H1 (cell line): Measurements from ENCODE around the gene ADAM23. TPM values are rescaled to one million over a fixed set of nuclear protein-coding genes. Genes with fewer than 3 reads are reported as not detected.

ENCODE experiments used
- CTCF ChIA-PET: fragments of 300-600 bp; sonication (Branson Sonifier 250); formaldehyde crosslinking; loops from one replicate; lab custom pipeline; 2021; ENCODE audit not compliant: partially characterized antibody; lab: Charles Lee
- POLR2A ChIA-PET: fragments of 300-600 bp; sonication (Branson Sonifier 250); formaldehyde crosslinking; loops from one replicate; lab custom pipeline; 2021; ENCODE audit warnings: inconsistent platforms; ENCODE audit not compliant: partially characterized antibody; lab: Charles Lee
- DNase-seq, 2 experiments: peaks; one replicate each; pipeline versions ENCODE4 v3.0.0 to v3.0.0-alpha.2; 2010 to 2022; ENCODE audit warnings: low spot score in 2 of 2, low read depth in 1 of 2, mixed read lengths in 1 of 2
- FAIRE-seq: peaks from 2 replicates; lab custom pipeline; 2011; peaks lifted over from hg19 to GRCh38; lab: Jason Lieb, UNC
- H2AFZ ChIP-seq: 2 replicates; pipeline ENCODE4 v1.8.1; 2012; ENCODE audit warnings: low read length, inconsistent platforms
- H2AK5ac ChIP-seq: 2 replicates; pipeline ENCODE4 v1.6.1; 2013; ENCODE audit warnings: low read depth, low read length
- H2BK120ac ChIP-seq: replicated peaks from 2 replicates; pipeline ENCODE3; 2013; ENCODE audit warnings: low read depth, low read length, inconsistent platforms
- H2BK12ac ChIP-seq: 2 replicates; pipeline ENCODE4 v1.6.1; 2013; ENCODE audit warnings: low read depth, low read length
- H2BK15ac ChIP-seq: 2 replicates; pipeline ENCODE4 v1.6.1; 2013; ENCODE audit warnings: low read length
- H2BK20ac ChIP-seq: 2 replicates; pipeline ENCODE4 v1.6.1; 2013; ENCODE audit warnings: low read length
- H2BK5ac ChIP-seq: 2 replicates; pipeline ENCODE4 v1.6.1; 2013; ENCODE audit warnings: low read depth, low read length
- H3K14ac ChIP-seq: 2 replicates; pipeline ENCODE4 v1.6.1; 2013; ENCODE audit warnings: inconsistent platforms; ENCODE audit not compliant: insufficient read length
- H3K18ac ChIP-seq: 2 replicates; pipeline ENCODE4 v1.6.1; 2013; ENCODE audit warnings: low read length; ENCODE audit errors: extremely low read depth
- H3K23ac ChIP-seq: 2 replicates; pipeline ENCODE4 v1.6.1; 2013; ENCODE audit warnings: inconsistent platforms; ENCODE audit not compliant: insufficient read length
- H3K23me2 ChIP-seq: 2 replicates; pipeline ENCODE4 v1.6.1; 2013; ENCODE audit warnings: low read depth, low read length
- H3K27ac ChIP-seq: 2 replicates; pipeline ENCODE4 v1.6.1; 2011; ENCODE audit warnings: low read depth, low read length, inconsistent platforms
- H3K27me3 ChIP-seq, 4 experiments: replicated peaks in 1 of 4; 1 replicate in 1 of 4; 2 replicates in 3 of 4; pipeline versions ENCODE4 v1.6.1 to v1.8.1; 2011 to 2013; ENCODE audit warnings: low read length in 3 of 4, mild to moderate bottlenecking in 3 of 4, inconsistent platforms in 2 of 4, mixed read lengths in 2 of 4, moderate library complexity in 1 of 4; ENCODE audit not compliant: control insufficient read depth in 3 of 4, insufficient read depth in 3 of 4; ENCODE audit errors: extremely low read depth in 1 of 4
- H3K36me3 ChIP-seq, 4 experiments: 2 replicates each; pipeline versions ENCODE4 v1.6.1 to v1.8.1; 2011 to 2013; ENCODE audit warnings: mild to moderate bottlenecking in 4 of 4, low read length in 3 of 4, moderate library complexity in 2 of 4, control low read depth in 1 of 4, inconsistent platforms in 1 of 4; ENCODE audit not compliant: insufficient read depth in 4 of 4, control insufficient read depth in 2 of 4
- H3K4ac ChIP-seq: replicated peaks from 2 replicates; pipeline ENCODE3; 2013; ENCODE audit warnings: low read length, low read depth, mixed read lengths, inconsistent platforms; ENCODE audit not compliant: insufficient read length
- H3K4me1 ChIP-seq, 4 experiments: replicated peaks in 1 of 4; 1 replicate in 1 of 4; 2 replicates in 3 of 4; pipeline versions ENCODE4 v1.6.1 to v1.8.1; 2011 to 2013; ENCODE audit warnings: low read length in 3 of 4, inconsistent platforms in 2 of 4, mixed read lengths in 1 of 4; ENCODE audit not compliant: insufficient read depth in 4 of 4, control insufficient read depth in 3 of 4
- H3K4me2 ChIP-seq, 2 experiments: 2 replicates each; pipeline versions ENCODE4 v1.6.1 to v1.8.1; 2011 to 2013; ENCODE audit warnings: low read depth in 2 of 2, low read length in 2 of 2, control low read depth in 1 of 2, inconsistent platforms in 1 of 2, mild to moderate bottlenecking in 1 of 2; ENCODE audit not compliant: insufficient read depth in 1 of 2
- H3K4me3 ChIP-seq, 4 experiments: fragments of 200-600, 300-600 bp in 1 of 4; sonication (generic), shearing (Covaris generic), sonication (Bioruptor Twin) in 1 of 4; 2 replicates each; pipeline versions ENCODE4 v1.5.1 to v1.8.1; 2011 to 2016; ENCODE audit warnings: low read length in 4 of 4, low read depth in 3 of 4, control low read depth in 2 of 4, inconsistent platforms in 2 of 4, mild to moderate bottlenecking in 2 of 4, mixed read lengths in 1 of 4, moderate library complexity in 1 of 4; ENCODE audit not compliant: insufficient read depth in 2 of 4; ENCODE audit errors: extremely low read depth in 1 of 4
- H3K56ac ChIP-seq: replicated peaks from 2 replicates; pipeline ENCODE3; 2013; ENCODE audit warnings: low read depth, mild to moderate bottlenecking, mixed read lengths, low read length, inconsistent platforms; ENCODE audit not compliant: insufficient read length
- H3K79me1 ChIP-seq: 2 replicates; pipeline ENCODE4 v1.6.1; 2013; ENCODE audit warnings: low read depth, low read length, control low read depth
- H3K79me2 ChIP-seq, 2 experiments: 2 replicates each; pipeline versions ENCODE4 v1.6.1 to v1.8.1; 2012 to 2013; ENCODE audit warnings: low read length in 2 of 2, mild to moderate bottlenecking in 2 of 2, inconsistent platforms in 1 of 2; ENCODE audit not compliant: insufficient read depth in 2 of 2, control insufficient read depth in 1 of 2
- H3K9ac ChIP-seq, 4 experiments: replicated peaks in 1 of 4; 1 replicate in 1 of 4; 2 replicates in 3 of 4; pipeline versions ENCODE4 v1.6.1 to v1.8.1; 2011 to 2013; ENCODE audit warnings: low read depth in 3 of 4, low read length in 3 of 4, control low read depth in 2 of 4, mild to moderate bottlenecking in 2 of 4, moderate library complexity in 2 of 4, inconsistent platforms in 1 of 4; ENCODE audit errors: extremely low read depth in 1 of 4
- H3K9me3 ChIP-seq, 2 experiments: 2 replicates each; pipeline versions ENCODE4 v1.6.1 to v1.8.1; 2012 to 2013; ENCODE audit warnings: mild to moderate bottlenecking in 2 of 2, moderate library complexity in 2 of 2, control low read depth in 1 of 2, inconsistent platforms in 1 of 2, low read depth in 1 of 2, low read length in 1 of 2, mixed read lengths in 1 of 2; ENCODE audit not compliant: insufficient read depth in 2 of 2
- H4K20me1 ChIP-seq, 2 experiments: replicated peaks in 1 of 2; 2 replicates each; pipeline versions ENCODE3 to v1.8.1; 2011 to 2013; ENCODE audit warnings: inconsistent platforms in 2 of 2, low read length in 2 of 2, mild to moderate bottlenecking in 1 of 2; ENCODE audit not compliant: insufficient read depth in 2 of 2, control insufficient read depth in 1 of 2
- H4K5ac ChIP-seq: 2 replicates; pipeline ENCODE4 v1.6.1; 2013; ENCODE audit warnings: low read length, low read depth, mixed read lengths, inconsistent platforms; ENCODE audit not compliant: insufficient read length
- H4K8ac ChIP-seq: 2 replicates; pipeline ENCODE4 v1.8.0; 2013; ENCODE audit warnings: mild to moderate bottlenecking, moderate library complexity, low read length, inconsistent platforms; ENCODE audit not compliant: insufficient read depth; ENCODE audit errors: extremely low read depth
- H4K91ac ChIP-seq: replicated peaks from 2 replicates; pipeline ENCODE3; 2013; ENCODE audit warnings: low read length, mixed read lengths, inconsistent platforms; ENCODE audit not compliant: insufficient read length
- HDAC2 ChIP-seq, 2 experiments: fragments of 300-600 bp in 1 of 2; sonication (generic) in 1 of 2; IDR thresholded peaks; 2 replicates each; pipeline ENCODE4 v1.6.1; 2011 to 2012; ENCODE audit warnings: low read depth in 2 of 2, low read length in 2 of 2, mild to moderate bottlenecking in 2 of 2, moderate library complexity in 2 of 2, borderline replicate concordance in 1 of 2, inconsistent platforms in 1 of 2
- SAP30 ChIP-seq: fragments of 300-600 bp; sonication (generic); IDR thresholded peaks from 2 replicates; pipeline ENCODE4 v1.7.1; 2012; ENCODE audit warnings: low read length, moderate library complexity, mild to moderate bottlenecking, inconsistent platforms; ENCODE audit not compliant: insufficient read depth, insufficient replicate concordance
- WGBS, 2 experiments: shearing (Covaris generic) in 1 of 2; methylation state at CpG; one replicate each; pipeline versions ENCODE4 v1.1.6 to v1.1.7; 2013 to 2015; ENCODE audit warnings: low lambda C conversion rate in 2 of 2, mixed read lengths in 2 of 2, inconsistent platforms in 1 of 2, low coverage in 1 of 2, missing lambda C conversion rate in 1 of 2; ENCODE audit not compliant: insufficient replicate concordance in 2 of 2, insufficient coverage in 1 of 2, insufficient read length in 1 of 2; ENCODE audit errors: extremely low coverage in 1 of 2, missing lambda C conversion rate in 1 of 2; 5-methylcytosine and 5-hydroxymethylcytosine counted together
- polyA plus RNA-seq, 7 experiments: library from polyadenylated mRNA; depleted of rRNA in 3 of 7; stranded (reverse) in 5 of 7; unstranded in 2 of 7; fragments of >200 nt in 5 of 7; fragments of 200-250 nt in 2 of 7; gene quantifications; 1 replicate in 5 of 7; 2 replicates in 1 of 7; 4 replicates in 1 of 7; pipeline versions ENCODE4 v1.2.1 to v1.2.3, GENCODE V29; 2011 to 2013; ENCODE audit warnings: missing spikeins in 2 of 7, mixed read lengths in 2 of 7
- total RNA-seq: library from RNA; stranded (reverse); fragmentation: NEBNext Ultra II Directional; extraction: Animal tissue kit (Norgen Biotek cat#: 25700); gene quantifications from 2 replicates; pipeline ENCODE4 v1.2.1, GENCODE V29; 2021
- TF ChIP-seq, protein P1 (sequence below): IDR thresholded peaks from 2 replicates; pipeline ENCODE4 v1.6.1; 2012; ENCODE audit warnings: inconsistent platforms
- TF ChIP-seq, protein P2 (sequence below): IDR thresholded peaks from 2 replicates; pipeline ENCODE4 v1.6.1; 2012; ENCODE audit warnings: low read length, inconsistent platforms

ADAM23 gene
- total and polyA plus RNA-seq, 2 of the 8 experiments (the other 6 are each of a cell fraction or from before 2014, with no cell fraction given): 9.9 to 20.8 TPM

DNA sequence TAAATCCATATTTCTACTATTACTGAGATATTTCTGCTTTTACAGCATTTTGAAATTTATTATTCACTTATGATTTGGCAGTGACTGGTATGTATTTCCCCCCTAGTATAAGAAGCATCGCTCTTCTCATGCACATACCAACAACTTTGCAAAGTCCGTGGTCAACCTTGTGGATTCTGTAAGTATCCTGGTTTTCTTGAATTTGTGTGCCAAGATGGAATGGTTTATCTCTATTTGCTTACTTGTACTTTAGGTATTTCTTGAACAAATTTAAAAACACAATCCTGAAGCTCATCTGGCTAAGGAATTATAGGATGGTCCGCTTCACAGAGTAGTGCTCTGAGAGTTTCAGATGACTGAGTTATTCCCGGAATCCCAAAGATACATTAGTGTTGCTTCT, 114.0 kb downstream of the ADAM23 start:
- H3K4me1 ChIP-seq: no peaks in the 10 kb centered on the region
- H3K79me1 ChIP-seq: no peaks in the 10 kb centered on the region
- H3K9me3 ChIP-seq: no peaks in the 10 kb centered on the region
- no peak overlapping the region for H3K4me3 ChIP-seq
- H3K27ac ChIP-seq: no peak overlapping the region
- no peak overlapping the region for H3K56ac ChIP-seq
- H3K27me3 ChIP-seq: no peaks in the 10 kb centered on the region
- no peak overlapping the region for H3K4ac ChIP-seq
- H4K5ac ChIP-seq: no peak overlapping the region
- 95% methylated on average over 4 of the region's 4 CpGs; no CpG with 5 or more reads in 1 of the 2 experiments for WGBS, 2 experiments
- ChIA-PET POLR2A (no interaction called here), CTCF (interaction anchor here (0.7 to 4.9 kb wide), 17 partner anchors 9 to 392 kb away, joined by 3 to 21 read pairs (median 4); no protein-coding TSS in a partner anchor)
- H3K18ac ChIP-seq: no peak overlapping the region
- H3K23ac ChIP-seq: no peak overlapping the region
- no peak overlapping the region for H2BK12ac ChIP-seq
- no peaks in the 10 kb centered on the region for H3K36me3 ChIP-seq
- H4K20me1 ChIP-seq: no peaks in the 10 kb centered on the region
- H2BK5ac ChIP-seq: no peak overlapping the region
- no peak overlapping the region for H2AFZ ChIP-seq
- DNase-seq: no peak
- H2BK20ac ChIP-seq: no peak overlapping the region
- no peak overlapping the region for H2BK15ac ChIP-seq
- no peak overlapping the region for H3K9ac ChIP-seq
- no peak overlapping the region for H4K91ac ChIP-seq
- no peak overlapping the region for H2BK120ac ChIP-seq
- no peak overlapping the region for H4K8ac ChIP-seq
- no peak overlapping the region for H3K14ac ChIP-seq
- no peak overlapping the region for H3K4me2 ChIP-seq
- H3K23me2 ChIP-seq: no peaks in the 10 kb centered on the region
- H2AK5ac ChIP-seq: no peak overlapping the region
- no peaks in the 10 kb centered on the region for H3K79me2 ChIP-seq
- TF ChIP-seq, protein P1, sequence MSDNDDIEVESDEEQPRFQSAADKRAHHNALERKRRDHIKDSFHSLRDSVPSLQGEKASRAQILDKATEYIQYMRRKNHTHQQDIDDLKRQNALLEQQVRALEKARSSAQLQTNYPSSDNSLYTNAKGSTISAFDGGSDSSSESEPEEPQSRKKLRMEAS: no peak
- TF ChIP-seq, protein P2, sequence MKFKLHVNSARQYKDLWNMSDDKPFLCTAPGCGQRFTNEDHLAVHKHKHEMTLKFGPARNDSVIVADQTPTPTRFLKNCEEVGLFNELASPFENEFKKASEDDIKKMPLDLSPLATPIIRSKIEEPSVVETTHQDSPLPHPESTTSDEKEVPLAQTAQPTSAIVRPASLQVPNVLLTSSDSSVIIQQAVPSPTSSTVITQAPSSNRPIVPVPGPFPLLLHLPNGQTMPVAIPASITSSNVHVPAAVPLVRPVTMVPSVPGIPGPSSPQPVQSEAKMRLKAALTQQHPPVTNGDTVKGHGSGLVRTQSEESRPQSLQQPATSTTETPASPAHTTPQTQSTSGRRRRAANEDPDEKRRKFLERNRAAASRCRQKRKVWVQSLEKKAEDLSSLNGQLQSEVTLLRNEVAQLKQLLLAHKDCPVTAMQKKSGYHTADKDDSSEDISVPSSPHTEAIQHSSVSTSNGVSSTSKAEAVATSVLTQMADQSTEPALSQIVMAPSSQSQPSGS: no peak
- no peak for TF ChIP-seq HDAC2 (IDR thresholded peaks at IDR 0.05; ENCODE audit: borderline replicate concordance in 1 of 2, low read depth in 2 of 2, low read length in 2 of 2)
- TF ChIP-seq SAP30: no peak
- no peak for FAIRE-seq
